ENCODE measurements around the gene PPTC7. TPM values are rescaled to one million over a fixed set of nuclear protein-coding genes. Genes with fewer than 3 reads are reported as not detected.
A peak's percentile ranks its signal among the peaks of the same experiment; 100 is the strongest.

The PPTC7 gene
- total RNA-seq, 1 experiment from 2014 or later = 27.8 TPM

DNA sequence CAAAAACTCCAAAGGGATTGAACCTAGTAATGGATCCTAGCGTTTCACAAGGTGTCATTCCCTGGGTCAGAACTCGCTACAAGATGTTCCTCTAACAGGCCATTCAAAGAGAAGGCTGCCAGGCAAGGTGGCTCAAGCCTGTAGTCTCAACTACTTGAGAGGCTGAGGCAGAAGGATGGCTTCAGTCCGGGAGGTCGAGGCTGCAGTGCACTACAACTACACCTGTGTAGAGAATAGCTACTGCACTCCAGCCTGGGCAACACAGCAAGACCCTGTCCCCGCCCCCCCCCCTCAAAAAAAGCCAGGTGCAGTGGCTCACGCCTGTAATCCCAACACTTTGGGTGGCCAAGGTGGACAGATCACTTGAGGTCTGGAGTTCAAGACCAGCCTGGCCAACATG, 14.4 kb downstream of the PPTC7 start:
- H3K27ac Mint-ChIP-seq (ENCODE audit: unreplicated experiment) = no peak overlapping the region
- no peak for DNase-seq
- no peak overlapping the region for H3K4me3 Mint-ChIP-seq (ENCODE audit: low read depth, unreplicated experiment)
- BruUV-seq (replicated peaks) = no TSS peak
- intact Hi-C loops (cut with micrococcal nuclease; ENCODE audit: unreplicated experiment) = no loop called here
- peaks cover 10% of the 10 kb centered on the region for H3K36me3 Mint-ChIP-seq (ENCODE audit: insufficient read depth, unreplicated experiment)
- no peak for TF ChIP-seq CTCF (IDR thresholded peaks at IDR 0.05; ENCODE audit: unreplicated experiment)
- CTCF ChIA-PET = no interaction called here
- no peaks in the 10 kb centered on the region for H3K27me3 Mint-ChIP-seq (ENCODE audit: unreplicated experiment)
- peaks cover 34% of the 10 kb centered on the region for H3K4me1 Mint-ChIP-seq (ENCODE audit: low read depth, unreplicated experiment)
- peaks cover 4% of the 10 kb centered on the region for H3K9me3 Mint-ChIP-seq (ENCODE audit: low read depth, unreplicated experiment)

DNA sequence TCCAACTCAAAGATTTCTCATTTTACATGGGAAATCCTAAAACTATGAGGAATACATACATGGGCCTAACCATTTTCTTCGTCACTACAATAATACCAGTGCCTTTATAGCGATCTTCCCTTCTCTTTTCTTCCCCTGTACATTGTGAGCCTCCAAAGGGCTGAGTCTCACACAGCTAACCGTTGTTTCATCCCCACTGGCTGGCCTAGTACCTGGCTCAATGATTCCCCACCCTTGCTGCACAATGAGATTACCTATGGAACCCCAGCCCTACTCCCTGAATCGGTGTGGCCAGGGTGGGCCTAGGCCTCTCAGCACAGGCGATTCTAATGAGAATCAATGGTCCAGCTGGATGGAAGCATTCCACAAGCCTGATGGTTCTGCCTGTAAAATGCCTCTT, 16.1 kb downstream of the PPTC7 start:
- Mint-ChIP-seq H3K4me3 (ENCODE audit: low read depth, unreplicated experiment) (no peak overlapping the region), H3K9me3 (ENCODE audit: low read depth, unreplicated experiment) (peaks cover 4% of the 10 kb centered on the region), H3K36me3 (ENCODE audit: insufficient read depth, unreplicated experiment) (peaks cover 14% of the 10 kb centered on the region), H3K27ac (ENCODE audit: unreplicated experiment) (peak overlapping the region; percentile 30), H3K4me1 (ENCODE audit: low read depth, unreplicated experiment) (peaks cover 36% of the 10 kb centered on the region), H3K27me3 (ENCODE audit: unreplicated experiment) (no peaks in the 10 kb centered on the region)
- no peak for TF ChIP-seq CTCF (IDR thresholded peaks at IDR 0.05; ENCODE audit: unreplicated experiment)
- BruUV-seq (replicated peaks) = no TSS peak
- DNase-seq = no peak
- CTCF ChIA-PET = no interaction called here
- intact Hi-C loops (cut with micrococcal nuclease; ENCODE audit: unreplicated experiment) = no loop called here

- intact Hi-C loops (cut with micrococcal nuclease; ENCODE audit: unreplicated experiment) = no loop called here
- no peak for TF ChIP-seq CTCF (IDR thresholded peaks at IDR 0.05; ENCODE audit: unreplicated experiment)
Measured at GRCh38 chr12:110565894-110566871, 16.9 kb downstream of the PPTC7 start.

DNA sequence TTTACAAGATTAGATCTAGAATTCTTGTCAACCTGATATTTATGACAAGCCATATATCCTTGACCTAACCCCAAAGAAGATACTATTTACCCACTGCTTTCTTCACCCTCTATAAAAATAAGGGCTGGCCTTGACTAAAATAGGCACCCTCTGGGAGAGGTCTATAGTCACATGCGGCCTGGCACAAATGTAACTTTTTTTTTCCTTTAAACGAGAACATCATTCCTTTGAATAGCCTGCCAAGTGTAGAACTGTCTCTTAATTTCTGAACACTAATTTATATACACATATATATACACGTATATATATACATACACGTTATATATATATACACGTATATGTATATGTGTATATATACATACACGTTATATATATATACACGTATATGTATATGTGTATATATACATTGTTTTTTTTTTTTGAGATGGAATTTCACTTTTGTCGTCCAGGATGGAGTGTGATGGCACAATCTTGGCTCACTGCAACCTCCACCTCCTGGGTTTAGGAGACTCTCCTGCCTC, 18.6 kb downstream of the PPTC7 start:
- H3K9me3 Mint-ChIP-seq (ENCODE audit: low read depth, unreplicated experiment) = no peaks in the 10 kb centered on the region
- TF ChIP-seq CTCF (IDR thresholded peaks at IDR 0.05; ENCODE audit: unreplicated experiment) = no peak
- H3K27me3 Mint-ChIP-seq (ENCODE audit: unreplicated experiment) = no peaks in the 10 kb centered on the region
- intact Hi-C loops (cut with micrococcal nuclease; ENCODE audit: unreplicated experiment) = no loop called here
- H3K27ac Mint-ChIP-seq (ENCODE audit: unreplicated experiment) = no peak overlapping the region
- peaks cover 36% of the 10 kb centered on the region for H3K4me1 Mint-ChIP-seq (ENCODE audit: low read depth, unreplicated experiment)
- CTCF ChIA-PET = no interaction called here
- no peak for DNase-seq
- no TSS peak for BruUV-seq (replicated peaks)
- H3K4me3 Mint-ChIP-seq (ENCODE audit: low read depth, unreplicated experiment) = no peak overlapping the region
- H3K36me3 Mint-ChIP-seq (ENCODE audit: insufficient read depth, unreplicated experiment) = peaks cover 17% of the 10 kb centered on the region

More at GRCh38 chr12:110565894-110566871, 16.9 kb downstream of the PPTC7 start:
- Mint-ChIP-seq H3K27me3 (ENCODE audit: unreplicated experiment) (no peaks in the 10 kb centered on the region), H3K4me3 (ENCODE audit: low read depth, unreplicated experiment) (no peak overlapping the region), H3K4me1 (ENCODE audit: low read depth, unreplicated experiment) (peaks cover 36% of the 10 kb centered on the region), H3K36me3 (ENCODE audit: insufficient read depth, unreplicated experiment) (peaks cover 17% of the 10 kb centered on the region), H3K27ac (ENCODE audit: unreplicated experiment) (peak overlapping the region; percentile 30), H3K9me3 (ENCODE audit: low read depth, unreplicated experiment) (peaks cover 4% of the 10 kb centered on the region)
- no peak for DNase-seq
- CTCF ChIA-PET = interaction anchor here (1.3 kb wide), 1 partner anchor 13 kb away, joined by 4 read pairs; no protein-coding TSS in a partner anchor
- no TSS peak for BruUV-seq (replicated peaks)
